HepG2 (cell line): Measurements from ENCODE around the gene SAC3D1. TPM values are rescaled to one million over a fixed set of nuclear protein-coding genes. Genes with fewer than 3 reads are reported as not detected.

Experiments used
- FOXC1 ChIP-seq: sonication (generic); formaldehyde crosslinking; IDR thresholded peaks from 2 replicates; pipeline ENCODE4 v1.8.0; 2022; ENCODE audit warnings: mild to moderate bottlenecking, missing genetic modification reagents, borderline replicate concordance
- FUBP1 ChIP-seq: sonication (generic); formaldehyde crosslinking; IDR thresholded peaks from 2 replicates; pipeline ENCODE4 v1.5.1; 2020; ENCODE audit warnings: missing genetic modification reagents, mild to moderate bottlenecking, borderline replicate concordance
- GATA4 ChIP-seq: sonication (generic); IDR thresholded peaks from 2 replicates; pipeline ENCODE4 v1.6.1; 2016; ENCODE audit warnings: antibody characterized with exemption, low read depth, borderline replicate concordance
- MTA1 ChIP-seq: sonication (generic); formaldehyde crosslinking; IDR thresholded peaks from 2 replicates; pipeline ENCODE4 v1.4.0; 2020; ENCODE audit warnings: missing genetic modification reagents, mild to moderate bottlenecking, borderline replicate concordance
- PATZ1 ChIP-seq: sonication (generic); formaldehyde crosslinking; IDR thresholded peaks from 2 replicates; pipeline ENCODE4 v1.4.0; 2020; ENCODE audit warnings: missing genetic modification reagents
- RNF2 ChIP-seq: fragments of 450-650 bp; conservative IDR thresholded peaks from 2 replicates; pipeline ENCODE4 v1.6.1; 2016; ENCODE audit warnings: low read depth
- RXRA ChIP-seq: sonication (generic); formaldehyde crosslinking; IDR thresholded peaks from 2 replicates; pipeline ENCODE4 v1.5.1; 2020; ENCODE audit warnings: missing genetic modification reagents
- ZMYM3 ChIP-seq: sonication (generic); formaldehyde crosslinking; IDR thresholded peaks from 2 replicates; pipeline ENCODE4 v1.5.1; 2020; ENCODE audit warnings: mild to moderate bottlenecking, missing genetic modification reagents
- ZNF800 ChIP-seq: sonication (generic); formaldehyde crosslinking; IDR thresholded peaks from 2 replicates; pipeline ENCODE4 v1.4.0; 2020; ENCODE audit warnings: missing genetic modification reagents
- polyA plus RNA-seq, 8 experiments: library from polyadenylated mRNA; depleted of rRNA in 3 of 8; stranded (reverse) in 7 of 8; unstranded in 1 of 8; fragments of >200 nt; fragmentation: Illumina TruSeq in 4 of 8; extraction: Trizol in 4 of 8; gene quantifications; 2 replicates each; pipeline versions ENCODE4 v1.2.1 to v1.2.3, GENCODE V29; 2011 to 2016; ENCODE audit warnings: low read depth in 4 of 8, missing spikeins in 1 of 8, mixed read lengths in 1 of 8; ENCODE audit not compliant: insufficient read depth in 1 of 8
- total RNA-seq, 5 experiments: library from RNA; depleted of rRNA; stranded (reverse); fragments of >200 nt; fragmentation: Illumina TruSeq; extraction: Trizol; gene quantifications; 2 replicates each; pipeline ENCODE4 v1.2.3, GENCODE V29; 2016; ENCODE audit warnings: low read depth in 1 of 5
- TF ChIP-seq, protein P1 (sequence below): IDR thresholded peaks from 2 replicates; pipeline ENCODE4 v1.6.1; 2016; ENCODE audit warnings: missing genetic modification reagents, missing compliant biosample characterization
- TF ChIP-seq, protein P2 (sequence below): sonication (generic); formaldehyde crosslinking; IDR thresholded peaks from 2 replicates; pipeline ENCODE4 v1.5.0; 2020; ENCODE audit warnings: mild to moderate bottlenecking, missing genetic modification reagents, borderline replicate concordance
- TF ChIP-seq, protein P3 (sequence below): sonication (generic); formaldehyde crosslinking; IDR thresholded peaks from 2 replicates; pipeline ENCODE4 v1.4.0; 2020; ENCODE audit warnings: missing genetic modification reagents

Gene SAC3D1
- total and polyA plus RNA-seq, 2 of the 13 experiments (the other 11 are each of a cell fraction or from before 2014, with no cell fraction given) = 7.4 to 36.3 TPM

- TF ChIP-seq FUBP1 (CRISPR knock-in tag) = no peak
- no peak for TF ChIP-seq RNF2
- peak; percentile 78 for TF ChIP-seq PATZ1 (CRISPR knock-in tag)
- no peak for TF ChIP-seq GATA4
- TF ChIP-seq MTA1 (CRISPR knock-in tag) = peak; percentile 41; the same call in 1 of the 2 replicates
- TF ChIP-seq, protein P1, sequence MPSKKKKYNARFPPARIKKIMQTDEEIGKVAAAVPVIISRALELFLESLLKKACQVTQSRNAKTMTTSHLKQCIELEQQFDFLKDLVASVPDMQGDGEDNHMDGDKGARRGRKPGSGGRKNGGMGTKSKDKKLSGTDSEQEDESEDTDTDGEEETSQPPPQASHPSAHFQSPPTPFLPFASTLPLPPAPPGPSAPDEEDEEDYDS (CRISPR knock-in tag) = 0 out of 2 replicates have a peak, but pooled peaks have one; percentile 21
- TF ChIP-seq, protein P2, sequence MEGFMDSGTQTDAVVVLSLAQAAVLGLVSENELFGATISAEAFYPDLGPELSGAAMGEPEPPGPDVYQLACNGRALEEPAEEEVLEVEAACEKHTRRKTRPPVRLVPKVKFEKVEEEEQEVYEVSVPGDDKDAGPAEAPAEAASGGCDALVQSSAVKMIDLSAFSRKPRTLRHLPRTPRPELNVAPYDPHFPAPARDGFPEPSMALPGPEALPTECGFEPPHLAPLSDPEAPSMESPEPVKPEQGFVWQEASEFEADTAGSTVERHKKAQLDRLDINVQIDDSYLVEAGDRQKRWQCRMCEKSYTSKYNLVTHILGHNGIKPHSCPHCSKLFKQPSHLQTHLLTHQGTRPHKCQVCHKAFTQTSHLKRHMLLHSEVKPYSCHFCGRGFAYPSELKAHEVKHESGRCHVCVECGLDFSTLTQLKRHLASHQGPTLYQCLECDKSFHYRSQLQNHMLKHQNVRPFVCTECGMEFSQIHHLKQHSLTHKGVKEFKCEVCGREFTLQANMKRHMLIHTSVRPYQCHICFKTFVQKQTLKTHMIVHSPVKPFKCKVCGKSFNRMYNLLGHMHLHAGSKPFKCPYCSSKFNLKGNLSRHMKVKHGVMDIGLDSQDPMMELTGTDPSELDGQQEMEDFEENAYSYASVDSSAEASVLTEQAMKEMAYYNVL (CRISPR knock-in tag) = peak; percentile 64; the same call in 1 of the 2 replicates
- TF ChIP-seq FOXC1 (CRISPR knock-in tag) = 0 out of 2 replicates have a peak, but pooled peaks have one; percentile 31
- peak; percentile 39 for TF ChIP-seq ZMYM3 (CRISPR knock-in tag)
- TF ChIP-seq ZNF800 (CRISPR knock-in tag) = no peak
- TF ChIP-seq, protein P3, sequence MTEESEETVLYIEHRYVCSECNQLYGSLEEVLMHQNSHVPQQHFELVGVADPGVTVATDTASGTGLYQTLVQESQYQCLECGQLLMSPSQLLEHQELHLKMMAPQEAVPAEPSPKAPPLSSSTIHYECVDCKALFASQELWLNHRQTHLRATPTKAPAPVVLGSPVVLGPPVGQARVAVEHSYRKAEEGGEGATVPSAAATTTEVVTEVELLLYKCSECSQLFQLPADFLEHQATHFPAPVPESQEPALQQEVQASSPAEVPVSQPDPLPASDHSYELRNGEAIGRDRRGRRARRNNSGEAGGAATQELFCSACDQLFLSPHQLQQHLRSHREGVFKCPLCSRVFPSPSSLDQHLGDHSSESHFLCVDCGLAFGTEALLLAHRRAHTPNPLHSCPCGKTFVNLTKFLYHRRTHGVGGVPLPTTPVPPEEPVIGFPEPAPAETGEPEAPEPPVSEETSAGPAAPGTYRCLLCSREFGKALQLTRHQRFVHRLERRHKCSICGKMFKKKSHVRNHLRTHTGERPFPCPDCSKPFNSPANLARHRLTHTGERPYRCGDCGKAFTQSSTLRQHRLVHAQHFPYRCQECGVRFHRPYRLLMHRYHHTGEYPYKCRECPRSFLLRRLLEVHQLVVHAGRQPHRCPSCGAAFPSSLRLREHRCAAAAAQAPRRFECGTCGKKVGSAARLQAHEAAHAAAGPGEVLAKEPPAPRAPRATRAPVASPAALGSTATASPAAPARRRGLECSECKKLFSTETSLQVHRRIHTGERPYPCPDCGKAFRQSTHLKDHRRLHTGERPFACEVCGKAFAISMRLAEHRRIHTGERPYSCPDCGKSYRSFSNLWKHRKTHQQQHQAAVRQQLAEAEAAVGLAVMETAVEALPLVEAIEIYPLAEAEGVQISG = peak; percentile 30; the same call in 1 of the 2 replicates
- peak; percentile 85 for TF ChIP-seq RXRA
Observed at GRCh38 chr11:65058419-65059054, 17.5 kb downstream of the SAC3D1 start, which contains the start of gene NAALADL1 (continued).
